Parathyroid adenoma (tissue), 2 donors: Measurements from ENCODE around the gene CDX2.

Experiments used
- H2AFZ ChIP-seq: fragments of 300-600 bp; sonication (generic); one replicate; pipeline ENCODE4 v1.7.0; 2017; ENCODE audit warnings: antibody characterized with exemption, mild to moderate bottlenecking
- H3K27ac ChIP-seq: fragments of 300-600 bp; sonication (generic); one replicate; pipeline ENCODE4 v1.7.0; 2017
- H3K27me3 ChIP-seq: fragments of 300-600 bp; sonication (generic); one replicate; pipeline ENCODE4 v1.7.0; 2017; ENCODE audit warnings: low read length; ENCODE audit not compliant: control insufficient read depth, insufficient read depth
- H3K36me3 ChIP-seq: fragments of 300-600 bp; sonication (generic); one replicate; pipeline ENCODE4 v1.7.0; 2017; ENCODE audit warnings: low read length; ENCODE audit not compliant: control insufficient read depth, insufficient read depth
- H3K4me1 ChIP-seq: fragments of 300-600 bp; sonication (generic); one replicate; pipeline ENCODE4 v1.7.0; 2017; ENCODE audit warnings: control low read depth
- H3K4me2 ChIP-seq: fragments of 300-600 bp; sonication (generic); one replicate; pipeline ENCODE4 v1.7.0; 2017; ENCODE audit warnings: low read length
- H3K4me3 ChIP-seq: fragments of 300-600 bp; sonication (generic); one replicate; pipeline ENCODE4 v1.7.0; 2017; ENCODE audit warnings: low read depth, low read length
- H3K79me2 ChIP-seq: fragments of 300-600 bp; sonication (generic); one replicate; pipeline ENCODE4 v1.7.0; 2017; ENCODE audit warnings: control low read depth
- H3K9ac ChIP-seq: fragments of 300-600 bp; sonication (generic); one replicate; pipeline ENCODE4 v1.7.0; 2017; ENCODE audit warnings: mild to moderate bottlenecking
- H3K9me3 ChIP-seq: fragments of 300-600 bp; sonication (generic); one replicate; pipeline ENCODE4 v1.7.0; 2017; ENCODE audit warnings: low read length; ENCODE audit not compliant: control insufficient read depth
- CTCF ChIP-seq: fragments of 300-600 bp; sonication (generic); IDR thresholded peaks from one replicate; pipeline ENCODE4 v1.7.0; 2017; ENCODE audit warnings: antibody characterized with exemption, mild to moderate bottlenecking
- donor health status: primary hyperparathyroidism.

The CDX2 gene

DNA sequence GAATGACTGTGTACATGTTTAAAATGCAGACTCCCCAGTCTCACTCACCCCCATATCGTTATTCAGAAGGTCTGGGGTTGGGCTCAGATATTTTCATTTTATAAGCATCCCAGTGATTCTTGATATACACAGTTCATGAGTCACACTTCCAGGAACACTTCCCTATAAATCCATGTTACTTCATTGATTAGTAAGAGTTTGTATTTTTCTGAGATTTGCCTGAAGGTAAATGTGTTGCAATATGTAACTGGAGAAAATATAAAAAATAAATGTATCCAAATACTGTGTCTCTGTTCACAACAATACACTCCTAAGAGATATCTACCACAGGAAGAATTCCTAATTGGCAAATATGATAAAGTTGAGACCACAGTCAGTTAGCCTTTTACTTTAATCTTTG, 56.0 kb downstream of the CDX2 start:
- Histone ChIP-seq H3K9ac (no peak overlapping the region), H3K79me2 (no peaks in the 10 kb centered on the region), H3K4me2 (no peak overlapping the region), H3K4me3 (no peak overlapping the region), H3K36me3 (no peaks in the 10 kb centered on the region), H2AFZ (no peak overlapping the region), H3K4me1 (no peaks in the 10 kb centered on the region), H3K9me3 (no peaks in the 10 kb centered on the region), H3K27ac (no peak overlapping the region), H3K27me3 (peaks cover 9% of the 10 kb centered on the region)
- TF ChIP-seq CTCF, result no peak

DNA sequence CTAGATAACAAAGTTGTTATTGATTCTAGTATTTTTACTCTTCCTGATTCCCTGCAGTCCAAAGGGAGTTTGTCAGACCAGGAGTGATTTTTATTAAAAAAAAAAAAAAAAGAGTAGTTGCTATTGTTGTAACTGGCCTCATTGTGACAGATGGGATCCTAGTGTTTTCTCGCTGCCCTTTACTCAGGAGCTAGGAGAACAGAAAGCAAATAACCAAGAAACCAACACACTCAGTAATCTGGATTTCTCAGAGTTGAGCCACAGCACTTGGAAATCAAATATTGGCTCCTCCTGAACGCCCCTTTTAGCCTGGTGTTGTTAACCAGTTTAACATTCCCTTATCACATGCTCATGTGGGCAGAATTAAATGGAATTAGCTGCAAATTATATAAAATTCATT, 57.6 kb downstream of the CDX2 start:
- Histone ChIP-seq H2AFZ (no peak overlapping the region), H3K79me2 (no peaks in the 10 kb centered on the region), H3K36me3 (no peaks in the 10 kb centered on the region), H3K27ac (no peak overlapping the region), H3K4me2 (no peak overlapping the region), H3K9me3 (no peaks in the 10 kb centered on the region), H3K9ac (no peak overlapping the region), H3K4me1 (no peaks in the 10 kb centered on the region), H3K27me3 (peaks cover 3% of the 10 kb centered on the region), H3K4me3 (no peak overlapping the region)
- no peak for TF ChIP-seq CTCF
